Ovary (tissue), 3 donors: ENCODE measurements around the gene TCF12.

ENCODE experiments used
- CTCF ChIP-seq, 3 donors: fragments of 450-650 bp in 2 of 3; fragments of 200-600 bp in 1 of 3; IDR thresholded peaks; one replicate each; pipeline versions ENCODE4 v1.5.1 to v1.8.0; 2016 to 2022; ENCODE audit warnings: antibody characterized with exemption in 3 of 3, mild to moderate bottlenecking in 1 of 3
- EP300 ChIP-seq: sonication (generic); formaldehyde crosslinking; IDR thresholded peaks from one replicate; pipeline ENCODE4 v1.6.1; 2017; ENCODE audit warnings: antibody characterized with exemption
- POLR2A ChIP-seq: fragments of 450-650 bp; IDR thresholded peaks from one replicate; pipeline ENCODE4 v1.6.1; 2017; ENCODE audit warnings: antibody characterized with exemption, mild to moderate bottlenecking, moderate library complexity
- donor health status: DM: no; HTN: no; CAD: no.

GRCh38 chr15:56946150-56946549, 27.7 kb downstream of the TCF12 start:
- TF ChIP-seq POLR2A = no peak
- TF ChIP-seq CTCF (IDR thresholded peaks at IDR 0.05) = no peak
- no peak for TF ChIP-seq EP300
